GM23338 (cell line): Measurements from ENCODE around the gene RRN3. TPM values are rescaled to one million over a fixed set of nuclear protein-coding genes. Genes with fewer than 3 reads are reported as not detected.

Source experiments
- ATAC-seq: fragments of 200-7000 bp; cut with Tn5 transposase; 3 replicates; pipeline ENCODE4 v1.9.1; 2020
- DNase-seq: peaks from one replicate; pipeline ENCODE4 v3.0.0-alpha.2; 2015; ENCODE audit warnings: low spot score
- H2AFZ ChIP-seq: fragments of 200-600 bp; sonication (generic); 2 replicates; pipeline ENCODE4 v1.8.0; 2016; ENCODE audit warnings: antibody characterized with exemption, mild to moderate bottlenecking, moderate library complexity
- H3F3A ChIP-seq: fragments of 200-600 bp; sonication (generic); replicated peaks from 2 replicates; pipeline ENCODE4 v1.8.0; 2017; ENCODE audit warnings: antibody characterized with exemption, mixed run types, low read depth
- H3K27ac ChIP-seq: fragments of 200-600 bp; sonication (generic); 2 replicates; pipeline ENCODE4 v1.6.1; 2016; ENCODE audit warnings: low read depth
- H3K27me3 ChIP-seq: fragments of 200-600 bp; sonication (generic); 2 replicates; pipeline ENCODE4 v1.8.0; 2016; ENCODE audit warnings: mild to moderate bottlenecking, mixed run types, moderate library complexity; ENCODE audit not compliant: insufficient read depth
- H3K36me3 ChIP-seq: fragments of 200-600 bp; sonication (generic); 2 replicates; pipeline ENCODE4 v1.8.0; 2016; ENCODE audit warnings: mild to moderate bottlenecking; ENCODE audit not compliant: insufficient read depth
- H3K4me1 ChIP-seq: fragments of 200-600 bp; sonication (generic); 2 replicates; pipeline ENCODE4 v1.8.0; 2016; ENCODE audit warnings: mild to moderate bottlenecking, moderate library complexity; ENCODE audit not compliant: insufficient read depth
- H3K4me2 ChIP-seq: fragments of 200-600 bp; sonication (generic); 2 replicates; pipeline ENCODE4 v1.7.1; 2017; ENCODE audit warnings: mixed run types
- H3K4me3 ChIP-seq: fragments of 200-600 bp; sonication (generic); 2 replicates; pipeline ENCODE4 v1.6.1; 2016; ENCODE audit warnings: mixed run types
- H3K79me2 ChIP-seq: fragments of 200-600 bp; sonication (generic); replicated peaks from 2 replicates; pipeline ENCODE4 v1.8.0; 2017; ENCODE audit warnings: mild to moderate bottlenecking; ENCODE audit not compliant: insufficient read depth
- H3K9me2 ChIP-seq: fragments of 200-600 bp; sonication (generic); 2 replicates; pipeline ENCODE4 v1.8.0; 2017; ENCODE audit not compliant: insufficient read depth
- H4K20me1 ChIP-seq: fragments of 200-600 bp; sonication (generic); replicated peaks from 2 replicates; pipeline ENCODE4 v1.8.0; 2017; ENCODE audit warnings: mild to moderate bottlenecking; ENCODE audit not compliant: insufficient read depth
- H3K27ac Mint-ChIP-seq: 2 replicates; pipeline ENCODE4 v1.8.0; 2020; ENCODE audit warnings: inconsistent platforms, mild to moderate bottlenecking, moderate library complexity, mixed read lengths
- H3K27me3 Mint-ChIP-seq: 3 replicates; pipeline ENCODE4 v1.8.0; 2022; ENCODE audit warnings: low read depth, mild to moderate bottlenecking, moderate library complexity, mixed read lengths, inconsistent platforms; ENCODE audit not compliant: insufficient read depth, poor library complexity
- H3K36me3 Mint-ChIP-seq: 3 replicates; pipeline ENCODE4 v1.8.0; 2021; ENCODE audit warnings: low read depth, mild to moderate bottlenecking, inconsistent platforms, moderate library complexity, mixed read lengths
- H3K4me1 Mint-ChIP-seq: 3 replicates; pipeline ENCODE4 v1.8.0; 2020; ENCODE audit warnings: mild to moderate bottlenecking, inconsistent platforms, mixed read lengths
- H3K4me3 Mint-ChIP-seq: 3 replicates; pipeline ENCODE4 v1.8.0; 2021; ENCODE audit warnings: moderate library complexity, mild to moderate bottlenecking, inconsistent platforms, mixed read lengths
- H3K9me3 Mint-ChIP-seq: 3 replicates; pipeline ENCODE4 v1.8.0; 2020; ENCODE audit warnings: moderate library complexity, mild to moderate bottlenecking, inconsistent platforms, mixed read lengths
- CREB1 ChIP-seq: fragments of 250-450 bp; sonication (Bioruptor Pico); IDR thresholded peaks from 2 replicates; pipeline ENCODE4 v1.5.0; 2020; ENCODE audit warnings: low read depth, mild to moderate bottlenecking, moderate library complexity
- CTCF ChIP-seq, 2 experiments: fragments of 200-600 bp in 1 of 2; sonication (generic) in 1 of 2; conservative IDR thresholded peaks; 2 replicates each; pipeline versions ENCODE4 v1.5.1 to v1.6.1; 2016 to 2017; ENCODE audit warnings: antibody characterized with exemption in 2 of 2, low read depth in 2 of 2, mild to moderate bottlenecking in 2 of 2, moderate library complexity in 1 of 2
- ETS1 ChIP-seq: IDR thresholded peaks from 2 replicates; pipeline ENCODE4 v1.6.1; 2016; ENCODE audit warnings: antibody characterized with exemption
- EZH2 ChIP-seq: fragments of 200-600 bp; sonication (generic); IDR thresholded peaks from one replicate; pipeline ENCODE4 v1.8.0; 2017; ENCODE audit warnings: antibody characterized with exemption, mild to moderate bottlenecking, low read depth; ENCODE audit not compliant: unreplicated experiment
- EZH2phosphoT487 ChIP-seq: fragments of 200-600 bp; sonication (generic); IDR thresholded peaks from one replicate; pipeline ENCODE4 v1.8.1; 2018; ENCODE audit warnings: antibody characterized with exemption; ENCODE audit not compliant: unreplicated experiment
- JUNB ChIP-seq: IDR thresholded peaks from one replicate; pipeline ENCODE4 v1.6.1; 2016; ENCODE audit warnings: antibody characterized with exemption; ENCODE audit not compliant: unreplicated experiment
- NANOG ChIP-seq: IDR thresholded peaks from 2 replicates; pipeline ENCODE4 v1.6.1; 2016; ENCODE audit warnings: antibody characterized with exemption, borderline replicate concordance
- POLR2AphosphoS5 ChIP-seq: IDR thresholded peaks from 2 replicates; pipeline ENCODE4 v1.6.1; 2016; ENCODE audit warnings: antibody characterized with exemption, low read depth
- STAT1 ChIP-seq: IDR thresholded peaks from one replicate; pipeline ENCODE4 v1.6.1; 2016; ENCODE audit warnings: antibody characterized with exemption; ENCODE audit not compliant: unreplicated experiment
- ZNF114 ChIP-seq: fragments of 250-450 bp; sonication (Bioruptor Pico); IDR thresholded peaks from 2 replicates; pipeline ENCODE4 v1.5.0; 2020; ENCODE audit warnings: mild to moderate bottlenecking, moderate library complexity
- ZNF331 ChIP-seq: fragments of 250-450 bp; sonication (Bioruptor Pico); IDR thresholded peaks from 2 replicates; pipeline ENCODE4 v1.5.0; 2020; ENCODE audit warnings: low read depth, mild to moderate bottlenecking, moderate library complexity
- polyA plus RNA-seq: library from polyadenylated mRNA; unstranded; fragments of >200 nt; fragmentation: Nextera tagmentation; extraction: Ambion mirVana; gene quantifications from 2 replicates; pipeline ENCODE4 v1.2.1, GENCODE V29; 2016
- total RNA-seq: library from RNA; depleted of rRNA; stranded (reverse); fragments of >200 nt; shearing (Covaris generic); gene quantifications from 2 replicates; pipeline ENCODE4 v1.2.3, GENCODE V29; 2014
- TF ChIP-seq, protein P1 (sequence below): fragments of 250-450 bp; sonication (Bioruptor Pico); IDR thresholded peaks from 2 replicates; pipeline ENCODE4 v1.5.0; 2020; ENCODE audit warnings: mild to moderate bottlenecking, moderate library complexity
- TF ChIP-seq, protein P2 (sequence below): IDR thresholded peaks from one replicate; pipeline ENCODE4 v1.6.1; 2018; ENCODE audit warnings: antibody characterized with exemption; ENCODE audit not compliant: unreplicated experiment

RRN3 gene
- total and polyA plus RNA-seq, 2 experiments from 2014 or later = 15.4 to 41.5 TPM

GRCh38 chr16:15035163-15035729, 58.8 kb downstream of the RRN3 start:
- ATAC-seq (no peak), DNase-seq (no peak)
- Histone ChIP-seq H4K20me1 (peaks cover 6% of the 10 kb centered on the region; the same call in 1 of the 2 replicates), H3K79me2 (no peaks in the 10 kb centered on the region), H3K27ac (no peak overlapping the region), H3K4me2 (no peak overlapping the region), H3K4me3 (no peak overlapping the region), H3K9me2 (no peaks in the 10 kb centered on the region), H3K36me3 (peaks cover 33% of the 10 kb centered on the region), H2AFZ (no peak overlapping the region), H3F3A (no peaks in the 10 kb centered on the region), H3K4me1 (no peaks in the 10 kb centered on the region), H3K27me3 (no peaks in the 10 kb centered on the region)
- Mint-ChIP-seq H3K27me3 (peaks cover 2% of the 10 kb centered on the region), H3K27ac (no peak overlapping the region), H3K4me3 (no peak overlapping the region), H3K4me1 (no peaks in the 10 kb centered on the region), H3K36me3 (peaks cover 75% of the 10 kb centered on the region), H3K9me3 (no peaks in the 10 kb centered on the region)
- TF ChIP-seq EZH2phosphoT487 = no peak
- no peak for TF ChIP-seq ZNF331
- no peak for TF ChIP-seq EZH2
- TF ChIP-seq NANOG = no peak
- no peak for TF ChIP-seq POLR2AphosphoS5
- TF ChIP-seq JUNB = no peak
- TF ChIP-seq ZNF114 (CRISPR knock-in tag) = no peak
- TF ChIP-seq ETS1 = no peak
- TF ChIP-seq, protein P1, sequence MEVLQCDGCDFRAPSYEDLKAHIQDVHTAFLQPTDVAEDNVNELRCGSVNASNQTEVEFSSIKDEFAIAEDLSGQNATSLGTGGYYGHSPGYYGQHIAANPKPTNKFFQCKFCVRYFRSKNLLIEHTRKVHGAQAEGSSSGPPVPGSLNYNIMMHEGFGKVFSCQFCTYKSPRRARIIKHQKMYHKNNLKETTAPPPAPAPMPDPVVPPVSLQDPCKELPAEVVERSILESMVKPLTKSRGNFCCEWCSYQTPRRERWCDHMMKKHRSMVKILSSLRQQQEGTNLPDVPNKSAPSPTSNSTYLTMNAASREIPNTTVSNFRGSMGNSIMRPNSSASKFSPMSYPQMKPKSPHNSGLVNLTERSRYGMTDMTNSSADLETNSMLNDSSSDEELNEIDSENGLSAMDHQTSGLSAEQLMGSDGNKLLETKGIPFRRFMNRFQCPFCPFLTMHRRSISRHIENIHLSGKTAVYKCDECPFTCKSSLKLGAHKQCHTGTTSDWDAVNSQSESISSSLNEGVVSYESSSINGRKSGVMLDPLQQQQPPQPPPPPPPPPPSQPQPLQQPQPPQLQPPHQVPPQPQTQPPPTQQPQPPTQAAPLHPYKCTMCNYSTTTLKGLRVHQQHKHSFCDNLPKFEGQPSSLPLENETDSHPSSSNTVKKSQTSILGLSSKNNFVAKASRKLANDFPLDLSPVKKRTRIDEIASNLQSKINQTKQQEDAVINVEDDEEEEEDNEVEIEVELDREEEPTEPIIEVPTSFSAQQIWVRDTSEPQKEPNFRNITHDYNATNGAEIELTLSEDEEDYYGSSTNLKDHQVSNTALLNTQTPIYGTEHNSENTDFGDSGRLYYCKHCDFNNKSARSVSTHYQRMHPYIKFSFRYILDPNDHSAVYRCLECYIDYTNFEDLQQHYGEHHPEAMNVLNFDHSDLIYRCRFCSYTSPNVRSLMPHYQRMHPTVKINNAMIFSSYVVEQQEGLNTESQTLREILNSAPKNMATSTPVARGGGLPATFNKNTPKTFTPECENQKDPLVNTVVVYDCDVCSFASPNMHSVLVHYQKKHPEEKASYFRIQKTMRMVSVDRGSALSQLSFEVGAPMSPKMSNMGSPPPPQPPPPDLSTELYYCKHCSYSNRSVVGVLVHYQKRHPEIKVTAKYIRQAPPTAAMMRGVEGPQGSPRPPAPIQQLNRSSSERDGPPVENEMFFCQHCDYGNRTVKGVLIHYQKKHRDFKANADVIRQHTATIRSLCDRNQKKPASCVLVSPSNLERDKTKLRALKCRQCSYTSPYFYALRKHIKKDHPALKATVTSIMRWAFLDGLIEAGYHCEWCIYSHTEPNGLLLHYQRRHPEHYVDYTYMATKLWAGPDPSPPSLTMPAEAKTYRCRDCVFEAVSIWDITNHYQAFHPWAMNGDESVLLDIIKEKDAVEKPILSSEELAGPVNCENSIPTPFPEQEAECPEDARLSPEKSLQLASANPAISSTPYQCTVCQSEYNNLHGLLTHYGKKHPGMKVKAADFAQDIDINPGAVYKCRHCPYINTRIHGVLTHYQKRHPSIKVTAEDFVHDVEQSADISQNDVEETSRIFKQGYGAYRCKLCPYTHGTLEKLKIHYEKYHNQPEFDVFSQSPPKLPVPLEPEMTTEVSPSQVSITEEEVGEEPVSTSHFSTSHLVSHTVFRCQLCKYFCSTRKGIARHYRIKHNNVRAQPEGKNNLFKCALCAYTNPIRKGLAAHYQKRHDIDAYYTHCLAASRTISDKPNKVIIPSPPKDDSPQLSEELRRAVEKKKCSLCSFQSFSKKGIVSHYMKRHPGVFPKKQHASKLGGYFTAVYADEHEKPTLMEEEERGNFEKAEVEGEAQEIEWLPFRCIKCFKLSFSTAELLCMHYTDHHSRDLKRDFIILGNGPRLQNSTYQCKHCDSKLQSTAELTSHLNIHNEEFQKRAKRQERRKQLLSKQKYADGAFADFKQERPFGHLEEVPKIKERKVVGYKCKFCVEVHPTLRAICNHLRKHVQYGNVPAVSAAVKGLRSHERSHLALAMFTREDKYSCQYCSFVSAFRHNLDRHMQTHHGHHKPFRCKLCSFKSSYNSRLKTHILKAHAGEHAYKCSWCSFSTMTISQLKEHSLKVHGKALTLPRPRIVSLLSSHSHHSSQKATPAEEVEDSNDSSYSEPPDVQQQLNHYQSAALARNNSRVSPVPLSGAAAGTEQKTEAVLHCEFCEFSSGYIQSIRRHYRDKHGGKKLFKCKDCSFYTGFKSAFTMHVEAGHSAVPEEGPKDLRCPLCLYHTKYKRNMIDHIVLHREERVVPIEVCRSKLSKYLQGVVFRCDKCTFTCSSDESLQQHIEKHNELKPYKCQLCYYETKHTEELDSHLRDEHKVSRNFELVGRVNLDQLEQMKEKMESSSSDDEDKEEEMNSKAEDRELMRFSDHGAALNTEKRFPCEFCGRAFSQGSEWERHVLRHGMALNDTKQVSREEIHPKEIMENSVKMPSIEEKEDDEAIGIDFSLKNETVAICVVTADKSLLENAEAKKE (CRISPR knock-in tag) = no peak
- TF ChIP-seq CTCF (conservative IDR thresholded peaks at IDR 0.05; ENCODE audit: low read depth in 2 of 2) = no peak
- no peak for TF ChIP-seq STAT1
- TF ChIP-seq, protein P2, sequence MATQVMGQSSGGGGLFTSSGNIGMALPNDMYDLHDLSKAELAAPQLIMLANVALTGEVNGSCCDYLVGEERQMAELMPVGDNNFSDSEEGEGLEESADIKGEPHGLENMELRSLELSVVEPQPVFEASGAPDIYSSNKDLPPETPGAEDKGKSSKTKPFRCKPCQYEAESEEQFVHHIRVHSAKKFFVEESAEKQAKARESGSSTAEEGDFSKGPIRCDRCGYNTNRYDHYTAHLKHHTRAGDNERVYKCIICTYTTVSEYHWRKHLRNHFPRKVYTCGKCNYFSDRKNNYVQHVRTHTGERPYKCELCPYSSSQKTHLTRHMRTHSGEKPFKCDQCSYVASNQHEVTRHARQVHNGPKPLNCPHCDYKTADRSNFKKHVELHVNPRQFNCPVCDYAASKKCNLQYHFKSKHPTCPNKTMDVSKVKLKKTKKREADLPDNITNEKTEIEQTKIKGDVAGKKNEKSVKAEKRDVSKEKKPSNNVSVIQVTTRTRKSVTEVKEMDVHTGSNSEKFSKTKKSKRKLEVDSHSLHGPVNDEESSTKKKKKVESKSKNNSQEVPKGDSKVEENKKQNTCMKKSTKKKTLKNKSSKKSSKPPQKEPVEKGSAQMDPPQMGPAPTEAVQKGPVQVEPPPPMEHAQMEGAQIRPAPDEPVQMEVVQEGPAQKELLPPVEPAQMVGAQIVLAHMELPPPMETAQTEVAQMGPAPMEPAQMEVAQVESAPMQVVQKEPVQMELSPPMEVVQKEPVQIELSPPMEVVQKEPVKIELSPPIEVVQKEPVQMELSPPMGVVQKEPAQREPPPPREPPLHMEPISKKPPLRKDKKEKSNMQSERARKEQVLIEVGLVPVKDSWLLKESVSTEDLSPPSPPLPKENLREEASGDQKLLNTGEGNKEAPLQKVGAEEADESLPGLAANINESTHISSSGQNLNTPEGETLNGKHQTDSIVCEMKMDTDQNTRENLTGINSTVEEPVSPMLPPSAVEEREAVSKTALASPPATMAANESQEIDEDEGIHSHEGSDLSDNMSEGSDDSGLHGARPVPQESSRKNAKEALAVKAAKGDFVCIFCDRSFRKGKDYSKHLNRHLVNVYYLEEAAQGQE = no peak
- TF ChIP-seq CREB1 (CRISPR knock-in tag) = no peak
